CD8-positive, alpha-beta memory T cell (primary cell): ENCODE measurements around the gene NUP50. TPM values are rescaled to one million over a fixed set of nuclear protein-coding genes. Genes with fewer than 3 reads are reported as not detected.
"Not testable (repeated sequence)": the region's sequence is repeated elsewhere in the genome, so short reads cannot be mapped to it uniquely, and the experiment has no call there.

Source experiments
- CTCF ChIA-PET: fragments of 350-600 bp; sonication (Branson Sonifier 250); formaldehyde crosslinking; loops from one replicate; lab custom pipeline; 2021; ENCODE audit warnings: antibody characterized with exemption; lab: Charles Lee
- POLR2A ChIA-PET: fragments of 350-600 bp; sonication (Branson Sonifier 250); formaldehyde crosslinking; loops from one replicate; lab custom pipeline; 2021; ENCODE audit warnings: antibody characterized with exemption; lab: Charles Lee
- DNase-seq, 5 donors: peaks; one replicate each; pipeline versions ENCODE4 v3.0.0 to v3.0.0-alpha.2; 2020 to 2022; ENCODE audit warnings: mixed read lengths in 1 of 5
- H3K27ac ChIP-seq: one replicate; pipeline ENCODE4 v1.7.0; 2013; ENCODE audit warnings: low read depth, mild to moderate bottlenecking, low read length, moderate library complexity
- H3K27me3 ChIP-seq: 2 replicates; pipeline ENCODE4 v1.7.0; 2013; ENCODE audit warnings: low read length, mild to moderate bottlenecking; ENCODE audit not compliant: insufficient read depth, poor library complexity, severe bottlenecking
- H3K36me3 ChIP-seq: 2 replicates; pipeline ENCODE4 v1.7.0; 2013; ENCODE audit warnings: mild to moderate bottlenecking, low read length, moderate library complexity; ENCODE audit not compliant: insufficient read depth
- H3K4me1 ChIP-seq: 2 replicates; pipeline ENCODE4 v1.7.0; 2013; ENCODE audit warnings: mild to moderate bottlenecking, low read length, moderate library complexity; ENCODE audit not compliant: insufficient read depth
- H3K4me3 ChIP-seq: 2 replicates; pipeline ENCODE4 v1.7.0; 2013; ENCODE audit warnings: mild to moderate bottlenecking, low read length
- H3K9me3 ChIP-seq: 2 replicates; pipeline ENCODE4 v1.7.0; 2013; ENCODE audit warnings: mild to moderate bottlenecking, low read length
- H3K27ac Mint-ChIP-seq, 8 donors: one replicate each; pipeline ENCODE4 v1.8.0; 2020 to 2021; ENCODE audit warnings: mixed read lengths in 8 of 8, mild to moderate bottlenecking in 6 of 8, inconsistent platforms in 3 of 8, moderate library complexity in 3 of 8
- H3K27me3 Mint-ChIP-seq, 2 donors: one replicate each; pipeline ENCODE4 v1.8.0; 2020 to 2021; ENCODE audit warnings: mixed read lengths in 2 of 2, mild to moderate bottlenecking in 1 of 2, moderate library complexity in 1 of 2
- H3K36me3 Mint-ChIP-seq, 3 donors: one replicate each; pipeline ENCODE4 v1.8.0; 2020 to 2021; ENCODE audit warnings: mixed read lengths in 3 of 3, inconsistent platforms in 1 of 3, mild to moderate bottlenecking in 1 of 3
- H3K4me1 Mint-ChIP-seq, 3 donors: one replicate each; pipeline ENCODE4 v1.8.0; 2020 to 2021; ENCODE audit warnings: mixed read lengths in 3 of 3, inconsistent platforms in 1 of 3, mild to moderate bottlenecking in 1 of 3
- H3K4me3 Mint-ChIP-seq, 7 donors: one replicate each; pipeline ENCODE4 v1.8.0; 2020 to 2021; ENCODE audit warnings: mixed read lengths in 7 of 7, mild to moderate bottlenecking in 6 of 7, moderate library complexity in 4 of 7, inconsistent platforms in 2 of 7
- H3K9me3 Mint-ChIP-seq, 5 donors: one replicate each; pipeline ENCODE4 v1.8.0; 2020 to 2022; ENCODE audit warnings: mixed read lengths in 5 of 5, mild to moderate bottlenecking in 3 of 5, moderate library complexity in 2 of 5, inconsistent platforms in 1 of 5
- polyA plus RNA-seq: library from polyadenylated mRNA; unstranded; fragments of 300-500 nt; fragmentation: Illumina TruSeq; gene quantifications from one replicate; pipeline ENCODE4 v1.2.3, GENCODE V29; 2021
- total RNA-seq, 2 experiments: library from RNA; stranded (reverse); gene quantifications; one replicate each; pipeline ENCODE4 v1.2.3, GENCODE V29; 2021

Gene NUP50
- total and polyA plus RNA-seq, 3 experiments from 2014 or later: 63.4 to 172 (median 170) TPM

- Mint-ChIP-seq H3K27me3 (no peaks in the 10 kb centered on the region), H3K27ac (peak overlapping the region in 3 of 8 donors; percentile 72 to 84 (median 73)), H3K4me3 (no peak overlapping the region), H3K9me3 (no peaks in the 10 kb centered on the region), H3K4me1 (peaks cover 6 to 17% (median 7%) of the 10 kb centered on the region in 3 donors), H3K36me3 (peaks cover 0 to 50% (median 8%) of the 10 kb centered on the region in 3 donors)
- Histone ChIP-seq H3K27ac (no peak overlapping the region), H3K9me3 (no peaks in the 10 kb centered on the region), H3K27me3 (no peaks in the 10 kb centered on the region), H3K36me3 (peaks cover 18% of the 10 kb centered on the region), H3K4me3 (no peak overlapping the region), H3K4me1 (no peaks in the 10 kb centered on the region)
- POLR2A ChIA-PET: no interaction called here
- DNase-seq: no peak
- CTCF ChIA-PET: no interaction called here
Measured at GRCh38 chr22:45188779-45189178, 25.1 kb downstream of the NUP50 start.

- H3K4me3 Mint-ChIP-seq: no peak overlapping the region
- Histone ChIP-seq H3K4me3 (no peak overlapping the region), H3K27me3 (no peaks in the 10 kb centered on the region), H3K9me3 (no peaks in the 10 kb centered on the region), H3K4me1 (no peaks in the 10 kb centered on the region), H3K27ac (no peak overlapping the region), H3K36me3 (peaks cover 12% of the 10 kb centered on the region)
- no peaks in the 10 kb centered on the region for H3K27me3 Mint-ChIP-seq
- ChIA-PET CTCF (no interaction called here), POLR2A (no interaction called here)
- no peaks in the 10 kb centered on the region for H3K9me3 Mint-ChIP-seq
- H3K36me3 Mint-ChIP-seq: peaks cover 0 to 35% (median 8%) of the 10 kb centered on the region in 3 donors
- peaks cover 6 to 17% (median 7%) of the 10 kb centered on the region in 3 donors for H3K4me1 Mint-ChIP-seq
- no peak for DNase-seq
- peak overlapping the region in 1 of 8 donors; percentile 7 for H3K27ac Mint-ChIP-seq
Measured at GRCh38 chr22:45190202-45190872, 26.6 kb downstream of the NUP50 start.

GRCh38 chr22:45191746-45192145 is 28.0 kb downstream of the NUP50 start:
- H3K36me3 Mint-ChIP-seq: peaks cover 0 to 38% (median 5%) of the 10 kb centered on the region in 3 donors
- H3K9me3 Mint-ChIP-seq, H3K27me3 Mint-ChIP-seq, H3K36me3 ChIP-seq, H3K4me1 Mint-ChIP-seq, H3K27ac Mint-ChIP-seq, H3K27ac ChIP-seq, H3K4me3 ChIP-seq, H3K9me3 ChIP-seq, DNase-seq, POLR2A ChIA-PET, CTCF ChIA-PET, H3K27me3 ChIP-seq, H3K4me3 Mint-ChIP-seq, H3K4me1 ChIP-seq: not testable (repeated sequence)

- Mint-ChIP-seq H3K27me3 (no peaks in the 10 kb centered on the region), H3K9me3 (no peaks in the 10 kb centered on the region), H3K4me3 (no peak overlapping the region), H3K36me3 (peaks cover 0 to 40% (median 5%) of the 10 kb centered on the region in 3 donors), H3K4me1 (peaks cover 0 to 4% (median 0%) of the 10 kb centered on the region in 3 donors), H3K27ac (no peak overlapping the region)
- Histone ChIP-seq H3K36me3 (peaks cover 3% of the 10 kb centered on the region), H3K27me3 (no peaks in the 10 kb centered on the region), H3K4me3 (no peak overlapping the region), H3K4me1 (no peaks in the 10 kb centered on the region), H3K9me3 (no peaks in the 10 kb centered on the region), H3K27ac (no peak overlapping the region)
- POLR2A ChIA-PET: no interaction called here
- DNase-seq: no peak
- CTCF ChIA-PET: no interaction called here
Measured at GRCh38 chr22:45192701-45193187, 29.0 kb downstream of the NUP50 start.

- Mint-ChIP-seq H3K27me3 (no peaks in the 10 kb centered on the region), H3K4me1 (no peaks in the 10 kb centered on the region), H3K36me3 (peaks cover 0 to 45% (median 4%) of the 10 kb centered on the region in 3 donors), H3K4me3 (no peak overlapping the region), H3K9me3 (no peaks in the 10 kb centered on the region), H3K27ac (no peak overlapping the region)
- DNase-seq: no peak
- CTCF ChIA-PET: no interaction called here
- no peak overlapping the region for H3K4me3 ChIP-seq
- POLR2A ChIA-PET: no interaction called here
- no peaks in the 10 kb centered on the region for H3K27me3 ChIP-seq
- no peaks in the 10 kb centered on the region for H3K4me1 ChIP-seq
- H3K36me3 ChIP-seq: no peaks in the 10 kb centered on the region
- no peaks in the 10 kb centered on the region for H3K9me3 ChIP-seq
- no peak overlapping the region for H3K27ac ChIP-seq
Measured at GRCh38 chr22:45194686-45195085, 31.0 kb downstream of the NUP50 start.

GRCh38 chr22:45195616-45196015 is 31.9 kb downstream of the NUP50 start:
- H3K27me3 ChIP-seq: no peaks in the 10 kb centered on the region
- H3K27ac ChIP-seq: no peak overlapping the region
- Mint-ChIP-seq H3K4me3 (no peak overlapping the region), H3K27me3 (no peaks in the 10 kb centered on the region), H3K4me1 (no peaks in the 10 kb centered on the region), H3K9me3 (no peaks in the 10 kb centered on the region), H3K36me3 (peaks cover 0 to 47% (median 6%) of the 10 kb centered on the region in 3 donors), H3K27ac (peak overlapping the region in 1 of 8 donors; percentile 79)
- POLR2A ChIA-PET: no interaction called here
- no peak overlapping the region for H3K4me3 ChIP-seq
- DNase-seq: no peak
- CTCF ChIA-PET: no interaction called here
- H3K9me3 ChIP-seq: no peaks in the 10 kb centered on the region
- no peaks in the 10 kb centered on the region for H3K36me3 ChIP-seq
- no peaks in the 10 kb centered on the region for H3K4me1 ChIP-seq

GRCh38 chr22:45196308-45196707 is 32.6 kb downstream of the NUP50 start:
- peaks cover 0 to 52% (median 7%) of the 10 kb centered on the region in 3 donors for H3K36me3 Mint-ChIP-seq
- Histone ChIP-seq H3K9me3 (no peaks in the 10 kb centered on the region), H3K4me3 (no peak overlapping the region), H3K4me1 (no peaks in the 10 kb centered on the region), H3K27me3 (no peaks in the 10 kb centered on the region), H3K27ac (no peak overlapping the region), H3K36me3 (no peaks in the 10 kb centered on the region)
- DNase-seq: no peak
- CTCF ChIA-PET: no interaction called here
- POLR2A ChIA-PET: no interaction called here
- H3K4me1 Mint-ChIP-seq: no peaks in the 10 kb centered on the region
- no peaks in the 10 kb centered on the region for H3K27me3 Mint-ChIP-seq
- H3K27ac Mint-ChIP-seq: no peak overlapping the region
- no peaks in the 10 kb centered on the region for H3K9me3 Mint-ChIP-seq
- no peak overlapping the region for H3K4me3 Mint-ChIP-seq

GRCh38 chr22:45196926-45197605 is 33.3 kb downstream of the NUP50 start:
- no peak overlapping the region for H3K27ac ChIP-seq
- Mint-ChIP-seq H3K27ac (no peak overlapping the region), H3K36me3 (peaks cover 0 to 59% (median 12%) of the 10 kb centered on the region in 3 donors), H3K9me3 (no peaks in the 10 kb centered on the region), H3K27me3 (no peaks in the 10 kb centered on the region), H3K4me3 (no peak overlapping the region), H3K4me1 (no peaks in the 10 kb centered on the region)
- DNase-seq: no peak
- no peaks in the 10 kb centered on the region for H3K36me3 ChIP-seq
- no peaks in the 10 kb centered on the region for H3K4me1 ChIP-seq
- H3K27me3 ChIP-seq: no peaks in the 10 kb centered on the region
- no peaks in the 10 kb centered on the region for H3K9me3 ChIP-seq
- H3K4me3 ChIP-seq: no peak overlapping the region
- POLR2A ChIA-PET: no interaction called here
- CTCF ChIA-PET: no interaction called here
